Measurements from ENCODE around the gene YKT6. TPM values are rescaled to one million over a fixed set of nuclear protein-coding genes. Genes with fewer than 3 reads are reported as not detected.

The YKT6 gene
- total and polyA plus RNA-seq, 3 donors from 2014 or later, result 66.5 to 85.9 (median 72.3) TPM

- no peak overlapping the region for H3K27ac ChIP-seq
- no peaks in the 10 kb centered on the region for H3K4me1 ChIP-seq
- WGBS, 2 donors, result 36 to 67% methylated on average over 3 to 10 of the region's 10 CpGs
- no peaks in the 10 kb centered on the region for H3K36me3 ChIP-seq (ENCODE audit: low read depth, missing control alignments)
- no peak for TF ChIP-seq POLR2A (IDR thresholded peaks at IDR 0.05)
- TF ChIP-seq CTCF (IDR thresholded peaks at IDR 0.05), result peak; percentile 25 to 55 (median 54)
- no peaks in the 10 kb centered on the region for H3K27me3 ChIP-seq
- intact Hi-C loops (cut with DNase I; ENCODE audit: low total_unique reads), result loop anchor here (10.0 kb wide), 1 partner anchor 234 kb away; no protein-coding TSS in a partner anchor
- no peaks in the 10 kb centered on the region for H3K9me3 ChIP-seq
- peak; percentile 81 for DNase-seq
- H3K4me3 ChIP-seq, result no peak overlapping the region
Observed at GRCh38 chr7:44240983-44241510, 40.3 kb downstream of the YKT6 start.

GRCh38 chr7:44242091-44242490 is 41.3 kb downstream of the YKT6 start:
- no peaks in the 10 kb centered on the region for H3K27me3 ChIP-seq
- no peak for DNase-seq
- no peaks in the 10 kb centered on the region for H3K4me1 ChIP-seq
- no peak overlapping the region for H3K4me3 ChIP-seq
- H3K36me3 ChIP-seq (ENCODE audit: low read depth, missing control alignments), result no peaks in the 10 kb centered on the region
- no peak overlapping the region for H3K27ac ChIP-seq
- no peaks in the 10 kb centered on the region for H3K9me3 ChIP-seq
- TF ChIP-seq POLR2A (IDR thresholded peaks at IDR 0.05) (no peak), CTCF (IDR thresholded peaks at IDR 0.05) (no peak)
- intact Hi-C loops (cut with DNase I; ENCODE audit: low total_unique reads), result loop anchor here (10.0 kb wide), 1 partner anchor 233 kb away; no protein-coding TSS in a partner anchor
- WGBS, 2 donors, result 96% methylated on average over 10 of the region's 10 CpGs; no CpG with 5 or more reads in 1 of the 2 donors

GRCh38 chr7:44244282-44244681 is 43.5 kb downstream of the YKT6 start:
- Histone ChIP-seq H3K9me3 (no peaks in the 10 kb centered on the region), H3K27ac (no peak overlapping the region), H3K27me3 (no peaks in the 10 kb centered on the region), H3K4me3 (no peak overlapping the region), H3K4me1 (no peaks in the 10 kb centered on the region), H3K36me3 (ENCODE audit: low read depth, missing control alignments) (no peaks in the 10 kb centered on the region)
- no peak for DNase-seq
- peak in 1 of 3 experiments; percentile 31 for TF ChIP-seq CTCF (IDR thresholded peaks at IDR 0.05)
- no peak for TF ChIP-seq POLR2A (IDR thresholded peaks at IDR 0.05)
- 63 to 80% methylated on average over 3 to 8 of the region's 8 CpGs for WGBS, 2 donors
- intact Hi-C loops (cut with DNase I; ENCODE audit: low total_unique reads), result loop anchor here (10.0 kb wide), 1 partner anchor 231 kb away; no protein-coding TSS in a partner anchor

GRCh38 chr7:44246396-44247113 is 45.8 kb downstream of the YKT6 start:
- TF ChIP-seq POLR2A (IDR thresholded peaks at IDR 0.05), result no peak
- no peak for TF ChIP-seq CTCF (IDR thresholded peaks at IDR 0.05)
- intact Hi-C loops (cut with DNase I; ENCODE audit: low total_unique reads), result loop anchor here (10.0 kb wide), 1 partner anchor 228 kb away; no protein-coding TSS in a partner anchor
- H3K27me3 ChIP-seq, result no peaks in the 10 kb centered on the region
- no peaks in the 10 kb centered on the region for H3K4me1 ChIP-seq
- DNase-seq, result no peak
- H3K27ac ChIP-seq, result no peak overlapping the region
- no peak overlapping the region for H3K4me3 ChIP-seq
- no peaks in the 10 kb centered on the region for H3K36me3 ChIP-seq (ENCODE audit: low read depth, missing control alignments)
- no peaks in the 10 kb centered on the region for H3K9me3 ChIP-seq
- 93 to 94% methylated on average over 7 of the region's 7 CpGs for WGBS, 2 donors

All from testis (tissue), 3 donors.